GM18909 (cell line): ENCODE measurements around the gene TJP2.

Experiments used
- ATAC-seq: cut with Tn5 transposase; IDR thresholded peaks from one replicate; pipeline ENCODE4 v1.9.1; 2021; ENCODE audit warnings: mild to moderate bottlenecking; ENCODE audit not compliant: unreplicated experiment, poor library complexity

TJP2 gene

GRCh38 chr9:69173891-69174615 lies at the start of gene TJP2:
Gene TJP2 (plus strand): TSS chr9:69174277. CDS start chr9:69174373, 96 bp downstream.
- peak; percentile 53 for ATAC-seq

- ATAC-seq, result no peak
Observed at GRCh38 chr9:69130456-69131441, 43.3 kb upstream of the TJP2 start.

GRCh38 chr9:69131682-69132081 lies 42.4 kb upstream of the TJP2 start:
- no peak for ATAC-seq

- ATAC-seq, result no peak
Observed at GRCh38 chr9:69132361-69132760, 41.7 kb upstream of the TJP2 start.

- ATAC-seq, result no peak
Observed at GRCh38 chr9:69134412-69134811, 39.7 kb upstream of the TJP2 start.

GRCh38 chr9:69136185-69136584 lies 37.9 kb upstream of the TJP2 start:
- no peak for ATAC-seq

GRCh38 chr9:69136779-69137178 lies 37.3 kb upstream of the TJP2 start:
- ATAC-seq, result no peak

GRCh38 chr9:69137311-69137710 lies 36.8 kb upstream of the TJP2 start:
- ATAC-seq, result no peak

GRCh38 chr9:69139596-69139995 lies 34.5 kb upstream of the TJP2 start:
- ATAC-seq, result no peak

GRCh38 chr9:69140123-69140735 lies 33.8 kb upstream of the TJP2 start:
- no peak for ATAC-seq

- ATAC-seq, result no peak
Observed at GRCh38 chr9:69141851-69142250, 32.2 kb upstream of the TJP2 start.

GRCh38 chr9:69143291-69143690 lies 30.8 kb upstream of the TJP2 start:
- no peak for ATAC-seq

GRCh38 chr9:69145144-69145715 lies 28.8 kb upstream of the TJP2 start:
- no peak for ATAC-seq

- no peak for ATAC-seq
Observed at GRCh38 chr9:69147041-69147834, 26.8 kb upstream of the TJP2 start.

- ATAC-seq, result no peak
Observed at GRCh38 chr9:69149321-69149807, 24.7 kb upstream of the TJP2 start.

- ATAC-seq, result no peak
Observed at GRCh38 chr9:69151506-69151905, 22.6 kb upstream of the TJP2 start.

- ATAC-seq, result no peak
Observed at GRCh38 chr9:69153707-69154521, 20.2 kb upstream of the TJP2 start.

GRCh38 chr9:69155341-69156030 lies 18.6 kb upstream of the TJP2 start:
- ATAC-seq, result peak; percentile 97
